Measurements from ENCODE around the gene NOL12. TPM values are rescaled to one million over a fixed set of nuclear protein-coding genes. Genes with fewer than 3 reads are reported as not detected.
"Not testable (repeated sequence)": the region's sequence is repeated elsewhere in the genome, so short reads cannot be mapped to it uniquely, and the experiment has no call there.

The NOL12 gene
- total and polyA plus RNA-seq, 8 donors = 6.0 to 25.6 (median 10.3) TPM

- no peak overlapping the region for H3K4me3 ChIP-seq
- FAIRE-seq = no peak
- TF ChIP-seq, protein P1, sequence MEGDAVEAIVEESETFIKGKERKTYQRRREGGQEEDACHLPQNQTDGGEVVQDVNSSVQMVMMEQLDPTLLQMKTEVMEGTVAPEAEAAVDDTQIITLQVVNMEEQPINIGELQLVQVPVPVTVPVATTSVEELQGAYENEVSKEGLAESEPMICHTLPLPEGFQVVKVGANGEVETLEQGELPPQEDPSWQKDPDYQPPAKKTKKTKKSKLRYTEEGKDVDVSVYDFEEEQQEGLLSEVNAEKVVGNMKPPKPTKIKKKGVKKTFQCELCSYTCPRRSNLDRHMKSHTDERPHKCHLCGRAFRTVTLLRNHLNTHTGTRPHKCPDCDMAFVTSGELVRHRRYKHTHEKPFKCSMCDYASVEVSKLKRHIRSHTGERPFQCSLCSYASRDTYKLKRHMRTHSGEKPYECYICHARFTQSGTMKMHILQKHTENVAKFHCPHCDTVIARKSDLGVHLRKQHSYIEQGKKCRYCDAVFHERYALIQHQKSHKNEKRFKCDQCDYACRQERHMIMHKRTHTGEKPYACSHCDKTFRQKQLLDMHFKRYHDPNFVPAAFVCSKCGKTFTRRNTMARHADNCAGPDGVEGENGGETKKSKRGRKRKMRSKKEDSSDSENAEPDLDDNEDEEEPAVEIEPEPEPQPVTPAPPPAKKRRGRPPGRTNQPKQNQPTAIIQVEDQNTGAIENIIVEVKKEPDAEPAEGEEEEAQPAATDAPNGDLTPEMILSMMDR (IDR thresholded peaks at IDR 0.05) = no peak
- no peaks in the 10 kb centered on the region for H3K27me3 ChIP-seq
- no peaks in the 10 kb centered on the region for H3K36me3 ChIP-seq
- DNase-seq = no peak
- WGBS, 2 donors = 86 to 93% methylated on average over 10 of the region's 10 CpGs
- no peaks in the 10 kb centered on the region for H3K4me1 ChIP-seq
- ATAC-seq = no peak
- H3K9me3 ChIP-seq = no peaks in the 10 kb centered on the region
- intact Hi-C loops (cut with DNase I) = no loop called here
- H3K27ac ChIP-seq = no peak overlapping the region
Observed at GRCh38 chr22:37711490-37711889, 25.3 kb downstream of the NOL12 start.

DNA sequence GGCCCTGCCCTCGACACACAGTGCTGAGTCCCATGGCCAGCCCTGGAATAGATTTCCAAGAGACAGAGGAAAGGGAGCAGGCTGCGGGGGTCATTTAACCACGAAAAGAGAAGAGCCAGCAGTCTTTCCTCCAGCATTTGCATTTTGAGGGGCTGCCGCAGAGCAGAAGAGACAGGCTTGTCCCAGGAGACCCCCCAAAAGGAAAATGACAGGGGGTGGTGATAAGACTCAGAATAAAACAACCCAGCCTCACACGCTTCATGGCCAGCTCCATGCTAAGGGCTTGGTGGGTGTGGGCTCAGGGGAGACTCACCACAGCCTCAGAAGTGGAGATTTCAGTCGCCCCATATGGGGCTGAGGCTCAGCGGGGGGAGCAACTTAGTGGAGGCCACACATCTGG lies 27.6 kb downstream of the NOL12 start:
- TF ChIP-seq, protein P1 (IDR thresholded peaks at IDR 0.05) = no peak
- Histone ChIP-seq H3K27me3 (no peaks in the 10 kb centered on the region), H3K27ac (no peak overlapping the region), H3K36me3 (no peaks in the 10 kb centered on the region), H3K4me1 (no peaks in the 10 kb centered on the region), H3K4me3 (no peak overlapping the region), H3K9me3 (no peaks in the 10 kb centered on the region)
- WGBS, 2 donors = 95 to 96% methylated on average over 7 of the region's 7 CpGs
- no peak for ATAC-seq
- no peak for DNase-seq
- no peak for FAIRE-seq
- intact Hi-C loops (cut with DNase I) = no loop called here

DNA sequence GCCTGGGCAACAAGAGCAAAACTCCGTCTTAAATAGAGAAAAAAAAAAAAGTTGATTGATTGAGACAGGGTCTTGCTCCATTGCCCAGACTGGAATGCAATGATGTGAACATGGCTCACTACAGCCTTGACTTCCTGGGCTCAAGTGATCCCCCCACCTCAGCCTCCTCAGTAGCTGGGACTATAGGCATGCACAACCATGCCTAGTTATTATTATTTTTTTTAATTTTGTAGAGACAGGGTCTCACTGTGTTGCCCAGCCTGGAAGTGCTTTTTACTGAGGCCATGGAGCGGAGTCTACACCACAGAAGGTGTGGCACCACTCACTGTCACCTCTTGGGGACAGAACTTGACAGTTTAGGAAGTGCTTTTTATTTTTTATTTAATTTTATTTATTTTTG lies 28.5 kb downstream of the NOL12 start:
- no peaks in the 10 kb centered on the region for H3K4me1 ChIP-seq
- no peaks in the 10 kb centered on the region for H3K36me3 ChIP-seq
- no peaks in the 10 kb centered on the region for H3K27me3 ChIP-seq
- FAIRE-seq = no peak
- no peak overlapping the region for H3K4me3 ChIP-seq
- no peaks in the 10 kb centered on the region for H3K9me3 ChIP-seq
- no peak for ATAC-seq
- 84 to 86% methylated on average over 2 of the region's 2 CpGs for WGBS, 2 donors
- no peak overlapping the region for H3K27ac ChIP-seq
- intact Hi-C loops (cut with DNase I) = no loop called here
- no peak for DNase-seq
- TF ChIP-seq, protein P1 (IDR thresholded peaks at IDR 0.05) = no peak

DNA sequence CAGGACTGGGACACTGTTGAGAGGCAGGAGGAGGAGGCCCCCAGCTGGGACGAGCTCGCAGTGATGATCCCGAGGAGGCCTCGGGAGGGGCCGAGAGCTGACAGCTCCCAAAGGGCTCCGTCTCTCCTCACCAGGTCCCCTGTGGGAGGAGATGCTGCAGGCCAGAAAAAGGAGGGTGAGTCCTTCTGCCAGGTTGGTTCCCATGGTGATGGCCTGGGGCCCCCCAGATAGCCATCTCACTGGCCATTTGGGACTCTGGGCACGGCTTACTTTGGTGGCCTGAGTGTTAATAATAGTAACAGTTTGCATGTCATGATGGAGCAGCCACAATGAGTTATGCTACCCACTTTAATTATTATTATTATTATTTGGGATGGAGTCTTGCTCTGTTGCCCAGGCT lies 29.6 kb downstream of the NOL12 start:
- intact Hi-C loops (cut with DNase I) = no loop called here
- Histone ChIP-seq H3K27ac (no peak overlapping the region), H3K27me3 (no peaks in the 10 kb centered on the region), H3K9me3 (no peaks in the 10 kb centered on the region), H3K4me1 (no peaks in the 10 kb centered on the region), H3K36me3 (no peaks in the 10 kb centered on the region), H3K4me3 (no peak overlapping the region)
- DNase-seq (no peak), ATAC-seq (no peak), FAIRE-seq (no peak)
- TF ChIP-seq, protein P1 (IDR thresholded peaks at IDR 0.05) = no peak
- WGBS, 2 donors = 95 to 96% methylated on average over 7 of the region's 7 CpGs

DNA sequence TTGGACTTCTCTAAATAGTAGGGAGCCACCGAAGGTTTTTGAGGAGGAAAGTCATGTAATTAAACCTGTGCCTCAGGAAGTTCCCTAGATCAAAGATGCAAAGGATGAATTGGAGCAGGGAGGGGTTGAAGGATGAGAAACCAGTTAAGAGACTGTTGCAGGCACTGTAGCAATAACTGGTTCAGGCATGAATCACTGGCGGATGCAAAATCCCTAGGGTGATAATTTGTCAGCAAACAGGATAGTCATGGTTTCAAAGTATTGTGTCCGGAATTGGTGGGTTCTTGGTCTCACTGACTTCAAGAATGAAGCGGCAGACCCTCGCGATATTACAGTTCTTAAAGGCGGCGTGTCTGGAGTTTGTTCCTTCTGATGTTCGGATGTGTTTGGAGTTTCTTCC lies 30.6 kb downstream of the NOL12 start:
- DNase-seq = no peak
- 91 to 92% methylated on average over 9 of the region's 9 CpGs for WGBS, 2 donors
- no peak for FAIRE-seq
- no peak overlapping the region for H3K27ac ChIP-seq
- H3K36me3 ChIP-seq = no peaks in the 10 kb centered on the region
- ATAC-seq = peak in 1 of 4 donors; percentile 43
- intact Hi-C loops (cut with DNase I) = no loop called here
- no peak overlapping the region for H3K4me3 ChIP-seq
- H3K4me1 ChIP-seq = no peaks in the 10 kb centered on the region
- H3K27me3 ChIP-seq = no peaks in the 10 kb centered on the region
- no peaks in the 10 kb centered on the region for H3K9me3 ChIP-seq
- TF ChIP-seq, protein P1 (IDR thresholded peaks at IDR 0.05) = no peak

DNA sequence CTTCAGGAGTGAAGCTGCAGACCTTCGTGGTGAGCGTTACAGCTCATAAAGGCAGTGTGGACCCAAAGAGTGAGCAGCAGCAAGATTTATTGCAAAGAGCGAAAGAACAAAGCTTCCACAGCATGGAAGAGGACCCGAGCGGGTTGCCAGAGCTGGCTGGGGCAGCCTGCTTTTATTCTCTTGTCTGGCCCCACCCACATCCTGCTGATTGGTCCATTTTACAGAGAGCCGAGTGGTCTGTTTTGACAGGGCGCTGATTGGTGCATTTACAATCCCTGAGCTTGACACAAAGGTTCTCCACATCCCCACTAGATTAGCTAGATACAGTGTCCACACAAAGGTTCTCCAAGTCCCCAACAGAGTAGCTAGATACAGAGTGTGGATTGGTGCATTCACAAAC lies 31.1 kb downstream of the NOL12 start:
- H3K36me3 ChIP-seq; H3K9me3 ChIP-seq; ATAC-seq; H3K27me3 ChIP-seq; DNase-seq; H3K4me3 ChIP-seq; FAIRE-seq; H3K27ac ChIP-seq; H3K4me1 ChIP-seq; intact Hi-C loops (cut with DNase I): not testable (repeated sequence)
- 95% methylated on average over 7 of the region's 7 CpGs for WGBS, 2 donors

DNA sequence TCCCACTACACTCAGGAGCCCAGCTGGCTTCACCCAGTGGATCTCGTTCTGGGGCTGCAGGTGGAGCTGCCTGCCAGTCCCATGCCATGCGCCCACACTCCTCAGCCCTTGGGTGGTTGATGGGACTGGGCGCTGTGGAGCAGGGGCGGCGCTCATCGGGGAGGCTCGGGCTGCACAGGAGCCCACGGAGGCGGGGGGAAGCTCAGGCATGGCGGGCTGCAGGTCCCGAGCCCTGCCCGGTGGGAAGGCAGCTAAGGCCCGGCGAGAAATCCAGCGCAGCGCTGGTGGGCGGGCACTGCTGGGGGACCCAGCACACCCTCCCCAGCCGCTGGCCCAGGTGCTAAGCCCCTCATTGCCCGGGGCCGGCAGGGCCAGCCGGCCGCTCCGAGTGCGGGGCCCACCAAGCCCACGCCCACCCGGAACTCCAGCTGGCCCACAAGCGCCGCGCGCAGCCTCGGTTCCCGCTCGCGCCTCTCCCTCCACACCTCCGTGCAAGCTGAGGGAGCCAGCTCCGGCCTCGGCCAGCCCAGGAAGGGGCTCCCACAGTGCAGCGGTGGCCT lies 31.7 kb downstream of the NOL12 start:
- H3K9me3 ChIP-seq; H3K4me1 ChIP-seq; H3K27me3 ChIP-seq; ATAC-seq; H3K36me3 ChIP-seq; H3K4me3 ChIP-seq; H3K27ac ChIP-seq; FAIRE-seq; intact Hi-C loops (cut with DNase I); DNase-seq: not testable (repeated sequence)
- WGBS, 2 donors = 95% methylated on average over 25 to 38 of the region's 38 CpGs
